Glomerular visceral epithelial cell (primary cell): ENCODE data around the gene USP12.
"Not testable (repeated sequence)": the region's sequence is repeated elsewhere in the genome, so short reads cannot be mapped to it uniquely, and the experiment has no call there.

Source experiments
- DNase-seq: peaks from one replicate; pipeline ENCODE4 v3.0.0-alpha.2; 2016; ENCODE audit errors: extremely low spot score

USP12 gene

GRCh38 chr13:27123445-27123844, 48.2 kb downstream of the USP12 start:
- DNase-seq, result not testable (repeated sequence)

DNA sequence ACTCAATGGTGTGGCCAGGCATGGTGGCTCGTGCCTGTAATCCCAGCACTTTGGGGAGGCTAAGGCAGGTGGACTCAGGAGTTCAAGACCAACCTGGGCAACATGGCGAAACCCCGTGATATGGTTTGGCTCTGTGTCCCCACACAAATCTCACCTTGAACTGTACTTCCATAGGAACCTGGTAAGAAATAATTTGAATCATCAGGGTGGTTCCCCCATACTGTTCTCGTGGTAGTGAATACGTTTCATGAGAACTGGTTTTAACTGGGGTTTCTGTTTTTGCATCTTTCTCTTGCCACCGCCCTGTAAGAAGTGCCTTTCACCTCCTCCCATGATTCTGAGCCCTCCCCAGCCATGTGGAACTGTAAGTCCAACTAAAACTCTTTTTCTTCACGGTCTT, 49.6 kb downstream of the USP12 start:
- DNase-seq, result no peak

DNA sequence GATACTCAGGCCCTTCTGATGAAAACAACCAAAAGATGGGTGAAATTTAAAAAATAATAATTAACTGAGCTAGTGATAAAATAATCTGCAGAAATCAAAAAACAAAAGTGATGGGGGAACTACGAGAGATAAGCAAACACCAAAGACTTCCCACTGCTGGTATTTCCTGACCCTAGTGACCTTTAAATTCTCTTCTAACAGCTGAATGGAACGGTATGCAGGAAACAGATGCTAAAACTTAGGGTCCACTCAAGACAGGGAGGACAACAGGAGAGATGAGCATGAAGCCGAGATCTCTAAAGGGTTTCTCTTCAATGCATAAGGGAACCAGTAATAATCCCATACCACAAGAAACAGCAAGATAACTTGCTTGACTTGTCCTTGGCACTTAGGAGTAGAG, 50.8 kb downstream of the USP12 start:
- no peak for DNase-seq

GRCh38 chr13:27120011-27120410, 51.6 kb downstream of the USP12 start:
- no peak for DNase-seq

DNA sequence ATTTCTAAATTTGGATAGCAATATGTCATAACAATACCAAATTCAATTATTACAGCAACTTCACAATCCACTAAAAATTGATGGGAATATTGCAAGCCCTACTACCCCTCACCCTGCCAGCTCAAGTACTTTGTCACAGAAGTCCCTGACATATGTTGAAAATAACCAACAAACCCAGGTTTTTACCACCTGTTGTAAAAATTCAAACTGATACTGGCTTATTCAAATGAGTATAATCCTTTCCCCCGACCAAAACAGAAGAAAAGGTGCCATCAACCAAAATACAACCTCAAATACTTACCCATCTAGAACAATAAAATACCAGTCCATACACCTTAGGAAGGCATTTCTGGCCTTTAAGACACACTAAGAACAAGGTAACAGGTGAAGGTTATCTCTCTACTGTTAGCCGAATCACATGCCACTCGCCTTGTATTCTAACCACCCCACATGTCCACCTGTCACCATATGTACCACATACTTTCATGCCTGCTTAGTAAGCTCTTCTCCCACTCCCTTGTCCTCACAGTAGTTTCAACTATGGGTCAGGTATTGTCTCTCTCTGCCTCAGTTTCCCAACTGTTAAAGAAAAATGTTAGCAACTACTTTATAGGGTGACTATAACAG, 53.1 kb downstream of the USP12 start:
- no peak for DNase-seq

GRCh38 chr13:27117952-27118351, 53.7 kb downstream of the USP12 start:
- DNase-seq, result no peak

DNA sequence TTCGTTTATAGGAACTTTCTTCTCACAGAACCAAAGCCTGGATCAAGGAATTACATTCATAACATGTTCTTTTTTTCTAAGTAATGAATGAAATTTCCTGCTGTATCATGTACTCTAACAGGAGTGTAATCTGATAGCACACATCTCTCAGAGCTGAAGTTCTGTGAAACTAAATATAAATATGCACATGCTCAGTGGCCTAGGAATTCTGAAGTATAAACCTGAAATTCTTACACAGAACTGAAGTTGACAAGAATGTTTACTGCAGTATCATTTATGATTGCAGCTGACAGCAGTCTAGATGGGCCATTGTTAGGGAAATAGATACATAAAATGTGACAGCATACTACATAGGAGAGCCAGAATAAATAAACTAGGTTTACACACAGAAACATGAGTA, 54.5 kb downstream of the USP12 start:
- no peak for DNase-seq

- DNase-seq, result no peak
These were observed 58.2 kb downstream of the USP12 start for GRCh38 chr13:27113436-27113835.

GRCh38 chr13:27112006-27112405, 59.6 kb downstream of the USP12 start:
- DNase-seq, result no peak

- no peak for DNase-seq
These were observed 61.4 kb downstream of the USP12 start for GRCh38 chr13:27110056-27110746.

GRCh38 chr13:27106144-27106543, 65.5 kb downstream of the USP12 start:
- DNase-seq, result no peak

GRCh38 chr13:27104606-27105005, 67.0 kb downstream of the USP12 start:
- no peak for DNase-seq

GRCh38 chr13:27101847-27102246, 69.8 kb downstream of the USP12 start:
- no peak for DNase-seq

GRCh38 chr13:27101289-27101688, 70.3 kb downstream of the USP12 start:
- no peak for DNase-seq

DNA sequence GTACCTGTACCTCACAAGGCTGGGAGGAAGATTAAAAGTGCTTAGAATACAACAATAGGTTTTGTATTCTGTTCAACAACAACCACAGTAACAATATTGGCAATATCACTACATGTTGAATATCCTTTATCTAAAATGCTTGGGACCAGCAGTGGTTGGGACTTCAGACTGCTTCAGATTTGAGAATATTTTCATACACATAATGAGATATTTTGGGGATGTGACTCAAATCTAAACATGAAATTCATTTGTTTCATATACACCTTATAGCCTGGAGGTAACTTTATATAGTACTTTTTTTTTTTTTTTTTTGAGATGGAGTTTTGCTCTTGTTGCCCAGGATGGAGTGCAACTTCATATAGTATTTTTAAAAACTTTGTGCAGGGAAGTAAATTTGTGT, 73.9 kb downstream of the USP12 start:
- no peak for DNase-seq

- no peak for DNase-seq
These were observed 80.2 kb downstream of the USP12 start for GRCh38 chr13:27091451-27091850.

DNA sequence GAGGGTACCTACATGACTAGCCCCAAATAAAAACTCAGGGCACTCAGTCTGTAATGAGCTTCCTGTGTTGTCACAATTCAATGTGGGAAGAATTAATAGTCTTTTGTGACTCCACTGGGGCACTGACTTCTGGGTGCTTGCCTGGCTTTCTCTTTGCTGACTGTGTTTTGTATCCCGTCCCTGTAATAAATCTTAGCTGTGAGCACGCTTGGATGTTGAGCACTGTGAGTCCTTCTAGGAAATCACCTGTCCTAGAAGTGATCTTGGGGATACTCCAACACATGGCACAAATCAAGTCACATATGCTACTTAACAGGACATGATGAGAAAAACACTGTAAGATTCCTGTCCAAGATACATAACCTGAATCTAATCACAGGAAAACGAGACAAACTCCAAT, 83.0 kb downstream of the USP12 start:
- DNase-seq, result no peak

- DNase-seq, result no peak
These were observed 84.9 kb downstream of the USP12 start for GRCh38 chr13:27086599-27087265.

- DNase-seq, result no peak
These were observed 88.4 kb downstream of the USP12 start for GRCh38 chr13:27083183-27083582.

- DNase-seq, result no peak
These were observed 89.5 kb downstream of the USP12 start for GRCh38 chr13:27081893-27082679.

GRCh38 chr13:27080018-27080948, 91.3 kb downstream of the USP12 start:
- no peak for DNase-seq
